DMS 273 (cell line): ENCODE data around the gene HYCC1.
"Not testable (repeated sequence)": the region's sequence is repeated elsewhere in the genome, so short reads cannot be mapped to it uniquely, and the experiment has no call there.

Source experiments
- DNase-seq: peaks from one replicate; lab custom pipeline; 2025; ENCODE audit not compliant: unreplicated experiment; lab: John Stamatoyannopoulos, UW

The HYCC1 gene

GRCh38 chr7:23013715-23014649 lies at the start of gene HYCC1:
TSS of gene HYCC1 (minus strand) at chr7:23014130. CDS start at chr7:22991111, 23,019 bp downstream.
- DNase-seq = peak; percentile 100

- DNase-seq = no peak
These were observed 48.5 kb upstream of the HYCC1 start for GRCh38 chr7:23062452-23062851.

- no peak for DNase-seq
These were observed 47.4 kb upstream of the HYCC1 start for GRCh38 chr7:23061327-23061726.

GRCh38 chr7:23058408-23059096 lies 44.6 kb upstream of the HYCC1 start:
- no peak for DNase-seq

- peak; percentile 85 for DNase-seq
These were observed 41.8 kb upstream of the HYCC1 start for GRCh38 chr7:23055582-23056178.

GRCh38 chr7:23051124-23051485 lies 37.2 kb upstream of the HYCC1 start:
- DNase-seq = not testable (repeated sequence)

- not testable (repeated sequence) for DNase-seq
These were observed 32.4 kb upstream of the HYCC1 start for GRCh38 chr7:23046336-23046735.

GRCh38 chr7:23045086-23045485 lies 31.2 kb upstream of the HYCC1 start:
- not testable (repeated sequence) for DNase-seq

GRCh38 chr7:23044581-23044980 lies 30.7 kb upstream of the HYCC1 start:
- DNase-seq = no peak

GRCh38 chr7:23043441-23043840 lies 29.5 kb upstream of the HYCC1 start:
- DNase-seq = no peak

- DNase-seq = not testable (repeated sequence)
These were observed 25.7 kb upstream of the HYCC1 start for GRCh38 chr7:23039674-23040073.

- DNase-seq = not testable (repeated sequence)
These were observed 21.8 kb upstream of the HYCC1 start for GRCh38 chr7:23035542-23036371.

- no peak for DNase-seq
These were observed 13.3 kb upstream of the HYCC1 start for GRCh38 chr7:23027261-23027660.

- no peak for DNase-seq
These were observed 12.2 kb upstream of the HYCC1 start for GRCh38 chr7:23026164-23026563.

- DNase-seq = no peak
These were observed 10.5 kb upstream of the HYCC1 start for GRCh38 chr7:23024454-23024853.

- no peak for DNase-seq
These were observed 8.9 kb upstream of the HYCC1 start for GRCh38 chr7:23022851-23023250.

GRCh38 chr7:23022258-23022769 lies 8.4 kb upstream of the HYCC1 start:
- no peak for DNase-seq

GRCh38 chr7:23021596-23021995 lies 7.7 kb upstream of the HYCC1 start:
- no peak for DNase-seq

GRCh38 chr7:23020742-23021401 lies 6.9 kb upstream of the HYCC1 start:
- DNase-seq = no peak

GRCh38 chr7:23018750-23019149 lies 4.8 kb upstream of the HYCC1 start:
- no peak for DNase-seq
